Breast epithelium (tissue), 3 donors: ENCODE data around the gene SUSD6.

ENCODE experiments used
- POLR2AphosphoS5 ChIP-seq, 3 donors: sonication (generic); formaldehyde crosslinking; IDR thresholded peaks; one replicate each; pipeline ENCODE4 v1.6.1; 2017; ENCODE audit warnings: antibody characterized with exemption in 3 of 3
- TF ChIP-seq, protein P1 (sequence below), 3 donors: fragments of 450-650 bp; IDR thresholded peaks; one replicate each; pipeline ENCODE4 v1.5.1; 2016 to 2017; ENCODE audit warnings: antibody characterized with exemption in 3 of 3, mild to moderate bottlenecking in 3 of 3, moderate library complexity in 3 of 3

DNA sequence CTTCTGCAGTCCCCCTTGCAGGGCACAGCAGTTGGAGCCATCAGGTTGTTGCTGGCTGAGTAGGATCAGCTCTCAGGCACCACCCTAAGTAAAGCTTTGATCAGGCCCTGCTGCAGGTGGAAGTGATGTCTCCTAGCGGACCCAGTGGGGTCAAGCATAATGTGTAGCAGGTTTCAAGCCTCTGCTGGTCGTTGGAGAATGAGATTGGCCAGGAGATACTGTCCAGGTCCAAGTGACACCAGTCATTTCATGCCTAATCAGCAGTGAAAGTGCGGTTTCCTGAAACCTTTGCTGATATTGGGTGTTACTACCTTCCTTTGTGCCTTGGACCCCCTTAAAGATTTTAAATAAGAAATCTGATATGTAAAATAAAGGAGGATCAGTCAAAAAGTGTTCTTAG lies 72.6 kb downstream of the SUSD6 start:
- TF ChIP-seq, protein P1, sequence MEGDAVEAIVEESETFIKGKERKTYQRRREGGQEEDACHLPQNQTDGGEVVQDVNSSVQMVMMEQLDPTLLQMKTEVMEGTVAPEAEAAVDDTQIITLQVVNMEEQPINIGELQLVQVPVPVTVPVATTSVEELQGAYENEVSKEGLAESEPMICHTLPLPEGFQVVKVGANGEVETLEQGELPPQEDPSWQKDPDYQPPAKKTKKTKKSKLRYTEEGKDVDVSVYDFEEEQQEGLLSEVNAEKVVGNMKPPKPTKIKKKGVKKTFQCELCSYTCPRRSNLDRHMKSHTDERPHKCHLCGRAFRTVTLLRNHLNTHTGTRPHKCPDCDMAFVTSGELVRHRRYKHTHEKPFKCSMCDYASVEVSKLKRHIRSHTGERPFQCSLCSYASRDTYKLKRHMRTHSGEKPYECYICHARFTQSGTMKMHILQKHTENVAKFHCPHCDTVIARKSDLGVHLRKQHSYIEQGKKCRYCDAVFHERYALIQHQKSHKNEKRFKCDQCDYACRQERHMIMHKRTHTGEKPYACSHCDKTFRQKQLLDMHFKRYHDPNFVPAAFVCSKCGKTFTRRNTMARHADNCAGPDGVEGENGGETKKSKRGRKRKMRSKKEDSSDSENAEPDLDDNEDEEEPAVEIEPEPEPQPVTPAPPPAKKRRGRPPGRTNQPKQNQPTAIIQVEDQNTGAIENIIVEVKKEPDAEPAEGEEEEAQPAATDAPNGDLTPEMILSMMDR (IDR thresholded peaks at IDR 0.05), result no peak
- no peak for TF ChIP-seq POLR2AphosphoS5 (IDR thresholded peaks at IDR 0.05)
